GM12864 (cell line): ENCODE results near the gene GUCA1C.

Source experiments
- DNase-seq: peaks from one replicate; pipeline ENCODE4 v3.0.0-alpha.2; 2011; ENCODE audit warnings: low read depth
- H3K4me3 ChIP-seq: 2 replicates; pipeline ENCODE4 v1.5.1; 2011; ENCODE audit warnings: mild to moderate bottlenecking, low read depth, low read length, control low read depth
- TF ChIP-seq, protein P1 (sequence below): IDR thresholded peaks from 2 replicates; pipeline ENCODE4 v1.5.1; 2011; ENCODE audit warnings: low read depth, mild to moderate bottlenecking, moderate library complexity, low read length, control low read depth, inconsistent platforms; ENCODE audit errors: missing control alignments

The GUCA1C gene, protein sequence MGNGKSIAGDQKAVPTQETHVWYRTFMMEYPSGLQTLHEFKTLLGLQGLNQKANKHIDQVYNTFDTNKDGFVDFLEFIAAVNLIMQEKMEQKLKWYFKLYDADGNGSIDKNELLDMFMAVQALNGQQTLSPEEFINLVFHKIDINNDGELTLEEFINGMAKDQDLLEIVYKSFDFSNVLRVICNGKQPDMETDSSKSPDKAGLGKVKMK

DNA sequence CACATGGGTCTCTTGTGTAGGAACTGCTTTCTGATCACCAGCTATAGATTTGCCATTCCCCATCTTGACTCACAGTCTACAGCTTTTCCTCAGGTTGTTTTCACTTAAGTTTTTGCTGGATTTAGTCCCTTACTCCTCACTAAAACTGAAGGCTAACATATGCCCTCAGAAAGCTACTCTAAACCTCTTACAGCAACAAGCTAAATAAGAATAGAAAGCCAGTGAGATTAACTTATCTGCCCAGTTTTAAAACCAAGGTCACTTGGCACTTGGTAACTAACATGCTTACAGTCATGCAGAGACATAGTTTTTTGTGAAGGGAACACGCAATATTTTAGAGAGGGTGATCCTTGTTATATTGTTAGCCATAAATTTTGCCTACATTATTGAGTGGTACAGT is at the start of gene GUCA1C:
Gene GUCA1C, minus strand, starts transcription at position 180 of the 400 bp plus-strand sequence. Its CDS starts 117 bp downstream, at position 63.
- no peak within 1 kb of the TSS for H3K4me3 ChIP-seq
- TF ChIP-seq, protein P1, sequence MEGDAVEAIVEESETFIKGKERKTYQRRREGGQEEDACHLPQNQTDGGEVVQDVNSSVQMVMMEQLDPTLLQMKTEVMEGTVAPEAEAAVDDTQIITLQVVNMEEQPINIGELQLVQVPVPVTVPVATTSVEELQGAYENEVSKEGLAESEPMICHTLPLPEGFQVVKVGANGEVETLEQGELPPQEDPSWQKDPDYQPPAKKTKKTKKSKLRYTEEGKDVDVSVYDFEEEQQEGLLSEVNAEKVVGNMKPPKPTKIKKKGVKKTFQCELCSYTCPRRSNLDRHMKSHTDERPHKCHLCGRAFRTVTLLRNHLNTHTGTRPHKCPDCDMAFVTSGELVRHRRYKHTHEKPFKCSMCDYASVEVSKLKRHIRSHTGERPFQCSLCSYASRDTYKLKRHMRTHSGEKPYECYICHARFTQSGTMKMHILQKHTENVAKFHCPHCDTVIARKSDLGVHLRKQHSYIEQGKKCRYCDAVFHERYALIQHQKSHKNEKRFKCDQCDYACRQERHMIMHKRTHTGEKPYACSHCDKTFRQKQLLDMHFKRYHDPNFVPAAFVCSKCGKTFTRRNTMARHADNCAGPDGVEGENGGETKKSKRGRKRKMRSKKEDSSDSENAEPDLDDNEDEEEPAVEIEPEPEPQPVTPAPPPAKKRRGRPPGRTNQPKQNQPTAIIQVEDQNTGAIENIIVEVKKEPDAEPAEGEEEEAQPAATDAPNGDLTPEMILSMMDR: no peak
- no peak for DNase-seq

DNA sequence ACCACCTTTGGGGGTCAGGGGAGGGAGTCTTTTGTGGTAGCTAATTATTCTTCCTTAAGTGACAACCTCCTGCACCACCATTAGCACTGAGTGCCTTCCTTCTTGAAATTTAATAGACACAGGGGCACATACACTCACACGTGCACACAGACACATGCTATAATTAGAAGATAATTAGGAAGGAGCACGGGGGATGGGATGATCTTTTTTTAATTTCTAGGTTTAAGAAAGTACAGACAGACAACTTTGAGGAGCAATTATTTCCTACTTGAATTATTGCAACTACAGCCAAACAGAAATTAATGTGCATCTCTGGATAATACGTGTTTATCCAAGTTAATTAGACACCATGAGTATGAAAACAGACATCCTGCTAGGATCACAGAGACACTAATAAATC is 44.8 kb upstream of the GUCA1C start:
- DNase-seq: no peak
- H3K4me3 ChIP-seq: no peak overlapping the region
- TF ChIP-seq, protein P1: no peak

DNA sequence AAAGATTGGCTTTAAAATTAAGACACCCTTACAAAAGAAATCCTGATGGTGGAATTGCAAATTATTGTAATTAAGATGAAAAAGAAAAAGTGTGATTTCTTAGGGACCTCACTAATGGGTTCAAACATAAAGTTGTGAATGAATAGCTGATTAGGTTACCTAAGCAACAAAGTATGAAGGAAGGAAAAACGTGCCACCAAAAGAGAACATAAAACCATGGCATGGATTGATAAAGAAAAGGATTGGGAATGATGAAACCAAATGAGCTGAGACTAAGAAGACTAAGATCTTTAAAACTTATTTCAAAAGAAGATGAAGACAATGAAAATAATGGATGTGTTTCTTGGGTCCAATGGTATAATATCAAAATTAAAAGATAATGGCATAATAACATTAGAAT is 32.2 kb upstream of the GUCA1C start:
- TF ChIP-seq, protein P1: no peak
- no peak for DNase-seq
- H3K4me3 ChIP-seq: no peak overlapping the region

DNA sequence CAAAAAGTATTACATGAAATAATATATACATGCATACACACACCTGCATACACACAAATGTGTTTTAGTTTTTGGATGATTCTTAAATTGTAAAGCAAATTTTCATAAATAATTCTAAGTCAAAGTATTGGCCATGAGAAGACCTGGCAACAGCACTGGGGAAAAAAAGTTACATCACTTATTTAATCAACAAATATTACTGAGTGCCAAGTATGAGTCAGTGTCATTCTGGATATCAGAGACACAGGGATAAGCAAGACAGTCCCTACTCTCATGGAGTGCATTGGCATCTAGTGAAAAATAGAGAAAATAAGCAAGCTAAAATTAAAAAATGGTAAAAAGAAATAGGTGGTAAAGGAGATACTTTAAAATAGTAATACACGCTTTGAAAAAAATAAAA is 29.4 kb upstream of the GUCA1C start:
- no peak for DNase-seq
- TF ChIP-seq, protein P1: no peak
- no peak overlapping the region for H3K4me3 ChIP-seq

DNA sequence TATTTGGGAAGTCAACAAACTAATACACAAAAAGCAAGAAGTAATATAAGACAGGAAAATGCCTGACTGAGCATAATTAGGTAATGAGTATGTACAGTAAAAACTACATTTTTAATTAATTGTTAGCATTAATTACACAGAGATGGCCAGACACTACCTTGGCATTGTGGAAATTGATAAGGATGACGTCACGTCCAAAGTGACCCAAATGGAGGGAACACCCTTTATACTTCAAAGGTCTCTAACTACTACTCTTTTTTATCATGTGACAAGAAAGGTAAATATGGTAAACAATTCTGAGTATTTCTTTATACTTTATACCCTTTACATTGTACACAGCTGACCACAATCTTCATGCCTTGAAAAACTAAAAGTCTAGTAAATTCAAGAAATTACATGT is 22.4 kb upstream of the GUCA1C start:
- no peak for DNase-seq
- no peak overlapping the region for H3K4me3 ChIP-seq
- TF ChIP-seq, protein P1: no peak

DNA sequence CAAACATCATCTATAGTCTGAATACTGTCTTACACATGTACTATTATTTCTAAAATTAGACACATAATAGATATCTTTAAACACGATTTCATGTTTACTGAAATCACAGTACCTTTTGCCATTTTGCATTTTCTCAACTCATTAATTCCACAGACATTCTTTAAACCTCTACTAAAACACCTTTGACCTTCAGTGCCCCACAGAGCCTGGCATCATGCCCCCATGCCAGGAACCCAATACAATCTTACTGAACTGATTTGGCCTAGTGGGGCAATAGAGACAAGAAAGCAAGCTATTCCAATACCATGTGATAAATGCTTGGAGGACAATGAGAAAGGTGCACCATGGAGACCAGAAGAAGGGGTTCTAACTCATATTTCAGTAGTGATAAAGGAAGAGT is 19.3 kb upstream of the GUCA1C start:
- no peak overlapping the region for H3K4me3 ChIP-seq
- no peak for DNase-seq
- TF ChIP-seq, protein P1: no peak

DNA sequence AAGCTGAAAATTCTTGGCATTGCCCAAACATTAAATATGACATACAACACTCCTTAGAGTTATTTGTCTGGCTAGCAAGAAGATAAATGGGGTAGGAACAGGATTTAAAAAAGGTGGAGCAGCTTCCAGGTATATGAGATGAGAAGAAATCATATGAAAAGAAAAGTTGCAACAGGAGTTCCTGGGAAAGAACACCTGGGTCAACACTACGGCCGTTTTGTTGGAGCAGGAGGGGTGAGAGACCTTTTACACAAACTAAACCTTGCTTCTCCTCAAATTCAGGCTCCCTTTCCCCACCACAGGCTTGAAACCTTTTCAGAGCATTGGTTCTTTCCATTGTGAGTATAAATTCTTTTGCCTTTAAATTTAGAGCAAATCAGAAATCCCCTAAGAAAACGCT is 18.8 kb upstream of the GUCA1C start:
- DNase-seq: no peak
- TF ChIP-seq, protein P1: no peak
- no peak overlapping the region for H3K4me3 ChIP-seq
